Activated naive CD4-positive, alpha-beta T cell treated with anti-CD3 and anti-CD28 coated beads for 36 hours (primary cell): ENCODE results near the gene GMFB. TPM values are rescaled to one million over a fixed set of nuclear protein-coding genes. Genes with fewer than 3 reads are reported as not detected.
"Not testable (repeated sequence)": the region's sequence is repeated elsewhere in the genome, so short reads cannot be mapped to it uniquely, and the experiment has no call there.

Experiments
- CTCF ChIA-PET: fragments of 350-600 bp; sonication (Branson Sonifier 250); formaldehyde crosslinking; loops from one replicate; lab custom pipeline; 2021; ENCODE audit warnings: antibody characterized with exemption; lab: Charles Lee
- DNase-seq: peaks from one replicate; pipeline ENCODE4 v3.0.0-alpha.2; 2020
- H3K27ac Mint-ChIP-seq: one replicate; pipeline ENCODE4 v1.8.0; 2021; ENCODE audit warnings: mild to moderate bottlenecking, mixed read lengths
- H3K27me3 Mint-ChIP-seq: one replicate; pipeline ENCODE4 v1.8.0; 2021; ENCODE audit warnings: low read depth, mixed read lengths
- H3K36me3 Mint-ChIP-seq: one replicate; pipeline ENCODE4 v1.8.0; 2021; ENCODE audit warnings: low read depth, mixed read lengths
- H3K4me1 Mint-ChIP-seq: one replicate; pipeline ENCODE4 v1.8.0; 2021; ENCODE audit warnings: low read depth, mixed read lengths
- H3K4me3 Mint-ChIP-seq: one replicate; pipeline ENCODE4 v1.8.0; 2021; ENCODE audit warnings: mild to moderate bottlenecking, moderate library complexity, mixed read lengths
- H3K9me3 Mint-ChIP-seq: one replicate; pipeline ENCODE4 v1.8.0; 2021; ENCODE audit warnings: mixed read lengths
- intact Hi-C: fragments of 100-400 bp; cut with micrococcal nuclease; formaldehyde crosslinking; loops from one replicate; pipeline ENCODE4 v1.15.1; 2023
- total RNA-seq, 2 experiments: library from RNA; stranded (reverse); gene quantifications; one replicate each; pipeline ENCODE4 v1.2.3, GENCODE V29; 2021

The GMFB gene
- total RNA-seq, 2 experiments from 2014 or later = 29.5 to 33.4 TPM

GRCh38 chr14:54440873-54441868 is 47.6 kb downstream of the GMFB start, which contains the start of gene CNIH1:
Gene CNIH1 (minus strand): TSS chr14:54441374. CDS start chr14:54441327, 47 bp downstream.
- peaks cover 48% of the 10 kb centered on the region for H3K4me1 Mint-ChIP-seq
- peak within 1 kb of the TSS; percentile 87 for H3K4me3 Mint-ChIP-seq
- peak; percentile 93 for DNase-seq
- CTCF ChIA-PET = interaction anchor here (0.7 to 1.2 kb wide), 7 partner anchors 9 to 134 kb away, joined by 3 to 5 read pairs (median 4); partner anchors contain the start of gene CDKN3
- H3K36me3 Mint-ChIP-seq = peaks cover 14% of the 10 kb centered on the region
- peak within 1 kb of the TSS; percentile 97 for H3K27ac Mint-ChIP-seq
- no peaks in the 10 kb centered on the region for H3K9me3 Mint-ChIP-seq
- H3K27me3 Mint-ChIP-seq = no peaks in the 10 kb centered on the region
- intact Hi-C loops = loop anchor here (1.0 to 5.0 kb wide), 9 partner anchors 13 to 461 kb away; partner anchors contain the start of genes CGRRF1 and GCH1

- Mint-ChIP-seq H3K27ac (peak overlapping the region; percentile 79), H3K27me3 (no peaks in the 10 kb centered on the region), H3K36me3 (peaks cover 17% of the 10 kb centered on the region), H3K4me3 (peak overlapping the region; percentile 87), H3K4me1 (peaks cover 54% of the 10 kb centered on the region), H3K9me3 (no peaks in the 10 kb centered on the region)
- intact Hi-C loops = loop anchor here (1.0 to 5.0 kb wide), 3 partner anchors 12 to 462 kb away; partner anchors contain the start of gene GCH1
- no peak for DNase-seq
- CTCF ChIA-PET = interaction anchor here (1.2 kb wide), 1 partner anchor 22 kb away, joined by 4 read pairs; no protein-coding TSS in a partner anchor
Measured at GRCh38 chr14:54440476-54440872, 48.3 kb downstream of the GMFB start.

- no peaks in the 10 kb centered on the region for H3K27me3 Mint-ChIP-seq
Measured at GRCh38 chr14:54440037-54440436, 48.7 kb downstream of the GMFB start.

GRCh38 chr14:54438703-54439102 is 50.1 kb downstream of the GMFB start:
- Mint-ChIP-seq H3K27ac (no peak overlapping the region), H3K4me1 (peaks cover 72% of the 10 kb centered on the region), H3K27me3 (no peaks in the 10 kb centered on the region), H3K9me3 (no peaks in the 10 kb centered on the region), H3K4me3 (no peak overlapping the region), H3K36me3 (peaks cover 27% of the 10 kb centered on the region)
- CTCF ChIA-PET = interaction anchor here (1.3 kb wide), 2 partner anchors 11 to 13 kb away, joined by 3 read pairs; no protein-coding TSS in a partner anchor
- DNase-seq = no peak
- intact Hi-C loops = loop anchor here (5.0 to 10.0 kb wide), 3 partner anchors 189 to 936 kb away; no protein-coding TSS in a partner anchor

More at GRCh38 chr14:54440037-54440436, 48.7 kb downstream of the GMFB start:
- H3K9me3 Mint-ChIP-seq = no peaks in the 10 kb centered on the region
- CTCF ChIA-PET = interaction anchor here (1.2 to 1.3 kb wide), 2 partner anchors 14 to 23 kb away, joined by 3 to 4 read pairs; no protein-coding TSS in a partner anchor
- peaks cover 18% of the 10 kb centered on the region for H3K36me3 Mint-ChIP-seq
- H3K4me1 Mint-ChIP-seq = peaks cover 59% of the 10 kb centered on the region
- peak overlapping the region; percentile 79 for H3K27ac Mint-ChIP-seq
- no peak for DNase-seq
- H3K4me3 Mint-ChIP-seq = peak overlapping the region; percentile 87
- intact Hi-C loops = loop anchor here (1.0 to 5.0 kb wide), 3 partner anchors 12 to 462 kb away; partner anchors contain the start of gene GCH1

- intact Hi-C loops = loop anchor here (5.0 to 10.0 kb wide), 3 partner anchors 189 to 937 kb away; no protein-coding TSS in a partner anchor
- peaks cover 77% of the 10 kb centered on the region for H3K4me1 Mint-ChIP-seq
- H3K27ac Mint-ChIP-seq, H3K27me3 Mint-ChIP-seq, H3K9me3 Mint-ChIP-seq, DNase-seq, H3K4me3 Mint-ChIP-seq, CTCF ChIA-PET: not testable (repeated sequence)
- peaks cover 28% of the 10 kb centered on the region for H3K36me3 Mint-ChIP-seq
Measured at GRCh38 chr14:54437954-54438353, 50.8 kb downstream of the GMFB start.

GRCh38 chr14:54435500-54435981 is 53.2 kb downstream of the GMFB start:
- intact Hi-C loops = loop anchor here (1.0 to 10.0 kb wide), 8 partner anchors 8 to 939 kb away; partner anchors contain the start of gene CGRRF1
- Mint-ChIP-seq H3K9me3 (no peaks in the 10 kb centered on the region), H3K4me3 (peak overlapping the region; percentile 3), H3K27me3 (no peaks in the 10 kb centered on the region), H3K36me3 (peaks cover 36% of the 10 kb centered on the region), H3K27ac (peak overlapping the region; percentile 80), H3K4me1 (peaks cover 81% of the 10 kb centered on the region)
- CTCF ChIA-PET = interaction anchor here (1.3 to 1.8 kb wide), 4 partner anchors 8 to 15 kb away, joined by 3 to 5 read pairs (median 4); no protein-coding TSS in a partner anchor
- peak; percentile 16 for DNase-seq

- DNase-seq = no peak
- peaks cover 50% of the 10 kb centered on the region for H3K4me1 Mint-ChIP-seq
- no peaks in the 10 kb centered on the region for H3K27me3 Mint-ChIP-seq
- H3K4me3 Mint-ChIP-seq = no peak overlapping the region
- intact Hi-C loops = loop anchor here (1.0 kb wide), 2 partner anchors 12 to 32 kb away; no protein-coding TSS in a partner anchor
- H3K9me3 Mint-ChIP-seq = no peaks in the 10 kb centered on the region
- peaks cover 33% of the 10 kb centered on the region for H3K36me3 Mint-ChIP-seq
- H3K27ac Mint-ChIP-seq = no peak overlapping the region
- CTCF ChIA-PET = interaction anchor here (0.8 kb wide), 2 partner anchors 22 to 81 kb away, joined by 3 read pairs; partner anchors contain the start of gene CGRRF1
Measured at GRCh38 chr14:54428527-54428926, 60.3 kb downstream of the GMFB start.

- H3K36me3 Mint-ChIP-seq = peaks cover 33% of the 10 kb centered on the region
- H3K9me3 Mint-ChIP-seq = no peaks in the 10 kb centered on the region
- DNase-seq = no peak
- H3K27me3 Mint-ChIP-seq = no peaks in the 10 kb centered on the region
- CTCF ChIA-PET = interaction anchor here (1.0 kb wide), 1 partner anchor 14 kb away, joined by 4 read pairs; no protein-coding TSS in a partner anchor
- intact Hi-C loops = loop anchor here (1.0 kb wide), 3 partner anchors 7 to 32 kb away; no protein-coding TSS in a partner anchor
- H3K27ac Mint-ChIP-seq = no peak overlapping the region
- peaks cover 45% of the 10 kb centered on the region for H3K4me1 Mint-ChIP-seq
- no peak overlapping the region for H3K4me3 Mint-ChIP-seq
Measured at GRCh38 chr14:54427871-54428270, 60.9 kb downstream of the GMFB start.

GRCh38 chr14:54425537-54426274 is 63.1 kb downstream of the GMFB start:
- H3K36me3 Mint-ChIP-seq = peaks cover 25% of the 10 kb centered on the region
- H3K27ac Mint-ChIP-seq = no peak overlapping the region
- no peak overlapping the region for H3K4me3 Mint-ChIP-seq
- H3K27me3 Mint-ChIP-seq = no peaks in the 10 kb centered on the region
- peaks cover 34% of the 10 kb centered on the region for H3K4me1 Mint-ChIP-seq
- H3K9me3 Mint-ChIP-seq = no peaks in the 10 kb centered on the region
- CTCF ChIA-PET = interaction anchor here (0.9 kb wide), 1 partner anchor 14 kb away, joined by 3 read pairs; no protein-coding TSS in a partner anchor
- no peak for DNase-seq
- intact Hi-C loops = no loop called here

GRCh38 chr14:54425068-54425467 is 63.7 kb downstream of the GMFB start:
- H3K36me3 Mint-ChIP-seq = peaks cover 23% of the 10 kb centered on the region
- CTCF ChIA-PET = interaction anchor here (0.9 kb wide), 1 partner anchor 14 kb away, joined by 3 read pairs; no protein-coding TSS in a partner anchor
- DNase-seq = no peak
- intact Hi-C loops = no loop called here
- H3K4me1 Mint-ChIP-seq = peaks cover 30% of the 10 kb centered on the region
- no peak overlapping the region for H3K27ac Mint-ChIP-seq
- no peak overlapping the region for H3K4me3 Mint-ChIP-seq
- H3K9me3 Mint-ChIP-seq = no peaks in the 10 kb centered on the region
- no peaks in the 10 kb centered on the region for H3K27me3 Mint-ChIP-seq
